ENCODE data around the gene PHAF1. TPM values are rescaled to one million over a fixed set of nuclear protein-coding genes. Genes with fewer than 3 reads are reported as not detected.

Gene PHAF1
- total RNA-seq, 2 donors from 2014 or later: 10.3 TPM

DNA sequence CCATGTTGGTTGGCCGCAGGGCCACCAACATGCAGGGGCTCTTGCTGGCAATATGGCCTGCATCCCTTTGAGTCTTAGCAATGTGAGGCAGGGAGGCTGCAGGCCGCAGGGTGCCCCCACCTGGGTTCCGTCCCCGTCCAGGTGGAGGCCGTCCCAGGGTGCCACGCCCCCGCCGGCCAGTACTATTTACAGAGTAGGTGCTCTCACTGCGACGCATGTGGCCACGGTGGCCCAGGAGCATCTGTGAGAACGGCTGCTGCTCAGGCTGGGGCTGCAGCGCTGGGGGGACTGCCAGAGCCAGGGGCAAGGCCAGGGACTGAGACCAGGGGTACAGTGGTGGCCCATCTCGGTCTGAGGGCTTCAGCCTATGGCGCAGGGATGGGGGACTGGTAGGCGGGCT, 70.4 kb downstream of the PHAF1 start:
- Histone ChIP-seq H3K4me3 (no peak overlapping the region), H3K4me1 (peaks cover 0 to 42% of the 10 kb centered on the region in 2 donors), H3K9me3 (no peaks in the 10 kb centered on the region), H3K36me3 (no peaks in the 10 kb centered on the region), H3K27ac (no peak overlapping the region), H3K27me3 (no peaks in the 10 kb centered on the region)
- no peak for DNase-seq (ENCODE audit: low spot score)
- no peak for TF ChIP-seq CTCF (IDR thresholded peaks at IDR 0.05)

DNA sequence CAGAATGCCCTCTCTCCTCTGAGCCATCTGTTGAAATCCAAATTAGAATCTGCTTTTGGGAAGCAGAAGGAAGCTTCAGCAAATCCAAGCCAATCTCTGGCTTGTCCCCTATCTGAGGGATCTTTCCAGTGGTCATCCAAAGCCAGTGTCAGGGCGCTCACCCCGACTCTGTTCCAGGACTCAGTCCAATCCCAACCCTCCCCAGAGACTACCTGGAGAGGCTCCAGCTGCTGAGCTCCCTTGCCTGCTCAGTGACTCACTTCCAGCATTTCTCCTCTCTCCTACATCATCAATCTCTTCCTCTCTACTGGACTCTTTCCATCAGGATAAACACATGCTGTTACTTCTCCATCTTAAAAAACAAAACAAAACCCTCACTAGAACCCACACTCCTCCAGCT, 71.6 kb downstream of the PHAF1 start:
- peaks cover 0 to 46% of the 10 kb centered on the region in 2 donors for H3K4me1 ChIP-seq
- no peaks in the 10 kb centered on the region for H3K27me3 ChIP-seq
- no peak for DNase-seq (ENCODE audit: low spot score)
- no peak overlapping the region for H3K4me3 ChIP-seq
- H3K27ac ChIP-seq: peak overlapping the region; percentile 22 to 41
- no peak for TF ChIP-seq CTCF (IDR thresholded peaks at IDR 0.05)
- H3K36me3 ChIP-seq: no peaks in the 10 kb centered on the region
- no peaks in the 10 kb centered on the region for H3K9me3 ChIP-seq

- Histone ChIP-seq H3K36me3 (no peaks in the 10 kb centered on the region), H3K4me3 (no peak overlapping the region), H3K4me1 (peaks cover 0 to 46% of the 10 kb centered on the region in 2 donors), H3K27ac (peak overlapping the region; percentile 22 to 89), H3K27me3 (no peaks in the 10 kb centered on the region), H3K9me3 (no peaks in the 10 kb centered on the region)
- DNase-seq (ENCODE audit: low spot score): no peak
- TF ChIP-seq CTCF (IDR thresholded peaks at IDR 0.05): no peak
Observed at GRCh38 chr16:67182288-67182687, 72.5 kb downstream of the PHAF1 start.

GRCh38 chr16:67183284-67183626, 73.5 kb downstream of the PHAF1 start:
- H3K4me1 ChIP-seq: peaks cover 0 to 38% of the 10 kb centered on the region in 2 donors
- peak overlapping the region; percentile 89 to 97 for H3K27ac ChIP-seq
- no peaks in the 10 kb centered on the region for H3K9me3 ChIP-seq
- no peaks in the 10 kb centered on the region for H3K27me3 ChIP-seq
- H3K36me3 ChIP-seq: no peaks in the 10 kb centered on the region
- TF ChIP-seq CTCF (IDR thresholded peaks at IDR 0.05): no peak
- peak overlapping the region; percentile 68 to 72 for H3K4me3 ChIP-seq
- DNase-seq (ENCODE audit: low spot score): no peak

DNA sequence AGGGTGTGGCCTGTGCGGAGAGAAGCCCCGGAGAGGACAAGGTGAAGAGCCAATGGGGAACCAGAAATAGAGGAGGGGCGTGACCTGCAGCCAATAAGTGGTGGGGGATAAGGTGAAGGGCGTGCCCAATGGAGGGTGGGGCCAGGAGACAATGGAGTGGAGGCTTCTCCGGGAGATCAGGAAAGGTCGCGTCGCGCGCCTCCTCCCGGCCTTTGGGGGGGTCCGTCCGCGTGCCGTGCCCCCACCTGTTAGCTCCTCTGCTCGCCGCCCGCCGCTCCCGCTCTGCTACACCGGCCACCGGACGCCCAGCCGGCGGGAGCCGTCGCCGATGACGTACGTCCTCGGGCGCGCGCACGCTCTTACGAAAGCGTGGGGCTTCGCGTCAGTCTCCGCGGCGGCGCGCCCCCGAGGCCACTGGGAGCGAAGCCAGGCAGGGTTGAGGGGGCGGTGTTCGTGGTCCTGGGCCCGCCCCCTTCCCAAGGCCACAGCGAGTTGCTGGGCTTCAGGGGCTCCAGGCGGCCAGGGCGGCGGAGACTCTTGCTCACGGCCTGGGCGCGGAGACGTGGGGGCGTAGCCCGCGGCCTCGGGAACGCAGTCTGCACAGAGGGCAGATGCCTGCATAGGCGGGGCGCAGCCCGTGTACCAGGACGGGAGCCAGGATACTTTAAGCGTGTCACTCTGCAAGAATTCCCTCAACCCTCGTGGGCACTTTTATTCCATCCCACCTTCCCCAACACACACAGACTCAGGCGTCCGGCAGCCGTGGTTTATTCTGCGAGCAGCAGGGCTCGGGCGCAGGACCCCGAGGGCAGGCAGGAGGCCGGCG, 74.1 kb downstream of the PHAF1 start, which contains the start of gene MATCAP1:
Gene MATCAP1, minus strand, starts transcription at position 337 of the 826 bp plus-strand sequence. CDS start 3,353 bp downstream, outside the sequence.
- peak; percentile 98 for DNase-seq (ENCODE audit: low spot score)
- H3K27ac ChIP-seq: peak within 1 kb of the TSS; percentile 89 to 97
- no peaks in the 10 kb centered on the region for H3K9me3 ChIP-seq
- H3K27me3 ChIP-seq: no peaks in the 10 kb centered on the region
- no peaks in the 10 kb centered on the region for H3K36me3 ChIP-seq
- TF ChIP-seq CTCF (IDR thresholded peaks at IDR 0.05): no peak
- H3K4me1 ChIP-seq: peaks cover 0 to 32% of the 10 kb centered on the region in 2 donors
- peak within 1 kb of the TSS; percentile 68 to 72 for H3K4me3 ChIP-seq

All from right atrium auricular region (tissue), 2 donors.